Immature natural killer cell (primary cell): ENCODE data around the gene EDEM2. TPM values are rescaled to one million over a fixed set of nuclear protein-coding genes. Genes with fewer than 3 reads are reported as not detected.
"Not testable (repeated sequence)": the region's sequence is repeated elsewhere in the genome, so short reads cannot be mapped to it uniquely, and the experiment has no call there.

ENCODE experiments used
- DNase-seq, 3 donors: peaks; one replicate each; pipeline ENCODE4 v3.0.0; 2022; ENCODE audit warnings: mixed read lengths in 1 of 3
- H3K27ac Mint-ChIP-seq, 6 donors: one replicate each; pipeline ENCODE4 v1.8.0; 2020; ENCODE audit warnings: mixed read lengths in 6 of 6, mild to moderate bottlenecking in 5 of 6, inconsistent platforms in 4 of 6, moderate library complexity in 3 of 6
- H3K27me3 Mint-ChIP-seq, 3 donors: one replicate each; pipeline ENCODE4 v1.8.0; 2020 to 2021; ENCODE audit warnings: low read depth in 3 of 3, mild to moderate bottlenecking in 3 of 3, mixed read lengths in 3 of 3, moderate library complexity in 3 of 3, inconsistent platforms in 1 of 3
- H3K36me3 Mint-ChIP-seq, 3 donors: one replicate each; pipeline ENCODE4 v1.8.0; 2020; ENCODE audit warnings: mixed read lengths in 3 of 3, inconsistent platforms in 2 of 3, mild to moderate bottlenecking in 2 of 3
- H3K4me1 Mint-ChIP-seq, 2 donors: one replicate each; pipeline ENCODE4 v1.8.0; 2020; ENCODE audit warnings: inconsistent platforms in 2 of 2, mild to moderate bottlenecking in 2 of 2, mixed read lengths in 2 of 2, moderate library complexity in 1 of 2
- H3K4me3 Mint-ChIP-seq, 5 donors: one replicate each; pipeline ENCODE4 v1.8.0; 2020; ENCODE audit warnings: mild to moderate bottlenecking in 5 of 5, mixed read lengths in 5 of 5, inconsistent platforms in 3 of 5, moderate library complexity in 3 of 5
- H3K9me3 Mint-ChIP-seq, 6 donors: one replicate each; pipeline ENCODE4 v1.8.0; 2020; ENCODE audit warnings: mild to moderate bottlenecking in 6 of 6, mixed read lengths in 6 of 6, inconsistent platforms in 4 of 6, moderate library complexity in 3 of 6
- polyA plus RNA-seq, 3 donors: library from polyadenylated mRNA; unstranded; fragments of 300-500 nt; fragmentation: Illumina TruSeq; gene quantifications; one replicate each; pipeline ENCODE4 v1.2.3, GENCODE V29; 2021

Gene EDEM2
- polyA plus RNA-seq, 3 donors from 2014 or later: 48.6 to 62.2 (median 48.8) TPM

- no peak for DNase-seq
- Mint-ChIP-seq H3K36me3 (peaks cover 9 to 38% (median 15%) of the 10 kb centered on the region in 3 donors), H3K4me1 (peaks cover 0 to 5% of the 10 kb centered on the region in 2 donors), H3K9me3 (no peaks in the 10 kb centered on the region), H3K27ac (peak overlapping the region in 1 of 6 donors; percentile 61), H3K27me3 (peaks cover 0 to 1% (median 0%) of the 10 kb centered on the region in 3 donors), H3K4me3 (no peak overlapping the region)
These were observed 13.4 kb downstream of the EDEM2 start for GRCh38 chr20:35133735-35134134.

GRCh38 chr20:35133031-35133430 is 14.1 kb downstream of the EDEM2 start:
- Mint-ChIP-seq H3K27ac (no peak overlapping the region), H3K36me3 (peaks cover 9 to 38% (median 15%) of the 10 kb centered on the region in 3 donors), H3K4me1 (peaks cover 0 to 5% of the 10 kb centered on the region in 2 donors), H3K27me3 (peaks cover 0 to 1% (median 0%) of the 10 kb centered on the region in 3 donors), H3K4me3 (no peak overlapping the region), H3K9me3 (no peaks in the 10 kb centered on the region)
- DNase-seq: no peak

- Mint-ChIP-seq H3K36me3 (peaks cover 14 to 37% (median 20%) of the 10 kb centered on the region in 3 donors), H3K4me3 (no peak overlapping the region), H3K27me3 (no peaks in the 10 kb centered on the region), H3K27ac (no peak overlapping the region), H3K9me3 (no peaks in the 10 kb centered on the region), H3K4me1 (peaks cover 0 to 5% of the 10 kb centered on the region in 2 donors)
- DNase-seq: no peak
These were observed 15.2 kb downstream of the EDEM2 start for GRCh38 chr20:35131934-35132333.

- Mint-ChIP-seq H3K27me3 (no peaks in the 10 kb centered on the region), H3K4me3 (no peak overlapping the region), H3K9me3 (no peaks in the 10 kb centered on the region), H3K4me1 (no peaks in the 10 kb centered on the region), H3K36me3 (peaks cover 23 to 50% (median 27%) of the 10 kb centered on the region in 3 donors), H3K27ac (no peak overlapping the region)
- DNase-seq: no peak
These were observed 17.5 kb downstream of the EDEM2 start for GRCh38 chr20:35129647-35130069.

GRCh38 chr20:35125753-35126152 is 21.4 kb downstream of the EDEM2 start:
- Mint-ChIP-seq H3K4me3 (no peak overlapping the region), H3K27me3 (no peaks in the 10 kb centered on the region), H3K27ac (peak overlapping the region in 2 of 6 donors; percentile 4 to 13), H3K36me3 (peaks cover 22 to 54% (median 24%) of the 10 kb centered on the region in 3 donors), H3K4me1 (no peaks in the 10 kb centered on the region), H3K9me3 (no peaks in the 10 kb centered on the region)
- DNase-seq: no peak

GRCh38 chr20:35122756-35123405 is 24.3 kb downstream of the EDEM2 start:
- Mint-ChIP-seq H3K4me3 (no peak overlapping the region), H3K27me3 (no peaks in the 10 kb centered on the region), H3K9me3 (no peaks in the 10 kb centered on the region), H3K27ac (no peak overlapping the region), H3K36me3 (peaks cover 21 to 70% (median 33%) of the 10 kb centered on the region in 3 donors), H3K4me1 (no peaks in the 10 kb centered on the region)
- DNase-seq: no peak

- DNase-seq: no peak
These were observed 25.9 kb downstream of the EDEM2 start for GRCh38 chr20:35121186-35121585.

GRCh38 chr20:35120012-35120701 is 27.0 kb downstream of the EDEM2 start:
- Mint-ChIP-seq H3K4me3 (no peak overlapping the region), H3K36me3 (peaks cover 19 to 72% (median 34%) of the 10 kb centered on the region in 3 donors), H3K9me3 (no peaks in the 10 kb centered on the region), H3K4me1 (no peaks in the 10 kb centered on the region), H3K27ac (peak overlapping the region in 3 of 6 donors; percentile 49 to 86 (median 67)), H3K27me3 (peaks cover 0 to 3% (median 0%) of the 10 kb centered on the region in 3 donors)
- DNase-seq: no peak

More at GRCh38 chr20:35121186-35121585, 25.9 kb downstream of the EDEM2 start:
- H3K4me1 Mint-ChIP-seq: no peaks in the 10 kb centered on the region
- H3K4me3 Mint-ChIP-seq: no peak overlapping the region
- peaks cover 0 to 1% (median 0%) of the 10 kb centered on the region in 3 donors for H3K27me3 Mint-ChIP-seq
- no peaks in the 10 kb centered on the region for H3K9me3 Mint-ChIP-seq
- peak overlapping the region in 1 of 6 donors; percentile 5 for H3K27ac Mint-ChIP-seq
- H3K36me3 Mint-ChIP-seq: peaks cover 16 to 71% (median 32%) of the 10 kb centered on the region in 3 donors

GRCh38 chr20:35117629-35118028 is 29.5 kb downstream of the EDEM2 start:
- no peak overlapping the region for H3K4me3 Mint-ChIP-seq
- H3K9me3 Mint-ChIP-seq: no peaks in the 10 kb centered on the region
- peaks cover 2 to 14% (median 3%) of the 10 kb centered on the region in 3 donors for H3K27me3 Mint-ChIP-seq
- H3K4me1 Mint-ChIP-seq: no peaks in the 10 kb centered on the region
- DNase-seq: no peak
- H3K36me3 Mint-ChIP-seq: peaks cover 13 to 55% (median 27%) of the 10 kb centered on the region in 3 donors
- peak overlapping the region in 2 of 6 donors; percentile 62 to 72 for H3K27ac Mint-ChIP-seq

- H3K4me1 Mint-ChIP-seq: no peaks in the 10 kb centered on the region
- H3K27ac Mint-ChIP-seq: peak overlapping the region in 1 of 6 donors; percentile 66
- H3K4me3 Mint-ChIP-seq: no peak overlapping the region
- DNase-seq: no peak
- peaks cover 2 to 17% (median 3%) of the 10 kb centered on the region in 3 donors for H3K27me3 Mint-ChIP-seq
- H3K9me3 Mint-ChIP-seq: no peaks in the 10 kb centered on the region
- H3K36me3 Mint-ChIP-seq: peaks cover 13 to 53% (median 27%) of the 10 kb centered on the region in 3 donors
These were observed 29.9 kb downstream of the EDEM2 start for GRCh38 chr20:35117196-35117595.

- Mint-ChIP-seq H3K4me3 (no peak overlapping the region), H3K36me3 (peaks cover 13 to 48% (median 25%) of the 10 kb centered on the region in 3 donors), H3K27ac (peak overlapping the region in 3 of 6 donors; percentile 5 to 60 (median 20))
These were observed 30.9 kb downstream of the EDEM2 start for GRCh38 chr20:35116258-35116657.

GRCh38 chr20:35115606-35116005 is 31.5 kb downstream of the EDEM2 start:
- H3K9me3 Mint-ChIP-seq: no peaks in the 10 kb centered on the region
- DNase-seq: no peak
- H3K27me3 Mint-ChIP-seq: peaks cover 2 to 17% (median 3%) of the 10 kb centered on the region in 3 donors
- H3K4me1 Mint-ChIP-seq: no peaks in the 10 kb centered on the region
- peak overlapping the region in 3 of 6 donors; percentile 1 to 23 (median 13) for H3K27ac Mint-ChIP-seq
- peaks cover 13 to 43% (median 24%) of the 10 kb centered on the region in 3 donors for H3K36me3 Mint-ChIP-seq
- H3K4me3 Mint-ChIP-seq: no peak overlapping the region

More at GRCh38 chr20:35116258-35116657, 30.9 kb downstream of the EDEM2 start:
- Mint-ChIP-seq H3K4me1 (no peaks in the 10 kb centered on the region), H3K9me3 (no peaks in the 10 kb centered on the region), H3K27me3 (peaks cover 2 to 17% (median 3%) of the 10 kb centered on the region in 3 donors)
- DNase-seq: no peak

GRCh38 chr20:35112276-35112675 is 34.9 kb downstream of the EDEM2 start:
- Mint-ChIP-seq H3K27ac (peak overlapping the region in 2 of 6 donors; percentile 20 to 34), H3K36me3 (peaks cover 12 to 26% (median 13%) of the 10 kb centered on the region in 3 donors), H3K27me3 (peaks cover 2 to 17% (median 3%) of the 10 kb centered on the region in 3 donors)
- not testable (repeated sequence) for H3K4me3 Mint-ChIP-seq, DNase-seq, H3K9me3 Mint-ChIP-seq, H3K4me1 Mint-ChIP-seq
